GM12874 (cell line): ENCODE measurements around the gene PPP6R2.

ENCODE experiments used
- CTCF ChIP-seq: IDR thresholded peaks from 2 replicates; pipeline ENCODE4 v1.5.1; 2011; ENCODE audit warnings: low read depth, mild to moderate bottlenecking, control low read depth, low read length, moderate library complexity; ENCODE audit not compliant: insufficient read depth

The PPP6R2 gene

GRCh38 chr22:50439871-50440331 lies 96.8 kb downstream of the PPP6R2 start:
- TF ChIP-seq CTCF = no peak

- TF ChIP-seq CTCF = no peak
Measured at GRCh38 chr22:50440544-50441249, 97.6 kb downstream of the PPP6R2 start.

- no peak for TF ChIP-seq CTCF
Measured at GRCh38 chr22:50441428-50441993, 98.4 kb downstream of the PPP6R2 start.

GRCh38 chr22:50443197-50443596 lies 100.1 kb downstream of the PPP6R2 start:
- TF ChIP-seq CTCF = no peak

GRCh38 chr22:50443801-50444625 lies 100.9 kb downstream of the PPP6R2 start:
- no peak for TF ChIP-seq CTCF

- no peak for TF ChIP-seq CTCF
Measured at GRCh38 chr22:50444663-50445062, 101.5 kb downstream of the PPP6R2 start.
